HepG2 (cell line): ENCODE results near the gene SPACDR. TPM values are rescaled to one million over a fixed set of nuclear protein-coding genes. Genes with fewer than 3 reads are reported as not detected.

ENCODE experiments used
- ATAC-seq: fragments of 200-7000 bp; cut with Tn5 transposase; 3 replicates; pipeline ENCODE4 v1.9.1; 2020; ENCODE audit warnings: mild to moderate bottlenecking, moderate library complexity
- BruUV-seq: library from RNA; stranded (reverse); fragments of 400-500 nt; replicated peaks from 2 replicates; lab custom pipeline; 2021; lab: Mats Ljungman, UMichigan
- CTCF ChIA-PET: fragments of 300-600 bp; formaldehyde crosslinking; extraction: SDS; loops from one replicate; lab custom pipeline; 2021; ENCODE audit warnings: low total read pairs, inconsistent platforms, low intra/inter-chr PET ratio; lab: Yijun Ruan, JAX
- POLR2A ChIA-PET: fragments of 350-600 bp; sonication (Branson Sonifier 250); formaldehyde crosslinking; loops from one replicate; lab custom pipeline; 2020; ENCODE audit warnings: antibody characterized with exemption, inconsistent platforms; lab: Yijun Ruan, JAX
- DNase-seq: peaks from one replicate; pipeline ENCODE4 v3.0.0-alpha.2; 2015; ENCODE audit warnings: low spot score
- FAIRE-seq: peaks from 3 replicates; lab custom pipeline; 2011; peaks lifted over from hg19 to GRCh38; lab: Jason Lieb, UNC
- H2AFZ ChIP-seq: one replicate; pipeline ENCODE4 v1.6.1; 2011; ENCODE audit warnings: low read length, inconsistent platforms
- H3K27ac ChIP-seq: fragments of 300-600 bp; 3 replicates; pipeline ENCODE4 v1.8.0; 2011; ENCODE audit warnings: mixed run types, mild to moderate bottlenecking, mixed read lengths, low read length, inconsistent platforms; ENCODE audit not compliant: insufficient read depth; ENCODE audit errors: extremely low read length
- H3K27me3 ChIP-seq, 2 experiments: fragments of 200-600 bp in 1 of 2; 2 replicates in 1 of 2; 3 replicates in 1 of 2; pipeline versions ENCODE4 v1.6.0 to v1.8.0; 2011; ENCODE audit warnings: low read length in 2 of 2, mild to moderate bottlenecking in 2 of 2, moderate library complexity in 2 of 2, inconsistent platforms in 1 of 2; ENCODE audit not compliant: insufficient read depth in 2 of 2, control insufficient read depth in 1 of 2
- H3K36me3 ChIP-seq, 2 experiments: fragments of 200-600 bp in 1 of 2; replicated peaks in 1 of 2; 2 replicates in 1 of 2; 3 replicates in 1 of 2; pipeline versions ENCODE4 v1.5.1 to v1.8.0; 2011; ENCODE audit warnings: low read length in 2 of 2, inconsistent platforms in 1 of 2; ENCODE audit not compliant: insufficient read depth in 2 of 2, control insufficient read depth in 1 of 2
- H3K4me1 ChIP-seq: 2 replicates; pipeline ENCODE4 v1.5.1; 2012; ENCODE audit warnings: low read length, inconsistent platforms; ENCODE audit not compliant: insufficient read depth
- H3K4me2 ChIP-seq: 2 replicates; pipeline ENCODE4 v1.6.0; 2011; ENCODE audit warnings: low read depth, low read length, inconsistent platforms
- H3K4me3 ChIP-seq, 3 experiments: fragments of 200-600 bp in 1 of 3; sonication (generic), shearing (Covaris generic) in 1 of 3; replicated peaks in 1 of 3; 2 replicates each; pipeline ENCODE4 v1.5.1; 2011 to 2016; ENCODE audit warnings: low read length in 3 of 3, inconsistent platforms in 2 of 3, low read depth in 2 of 3, mild to moderate bottlenecking in 2 of 3, control low read depth in 1 of 3, mixed read lengths in 1 of 3; ENCODE audit not compliant: insufficient read depth in 1 of 3
- H3K79me2 ChIP-seq: one replicate; pipeline ENCODE4 v1.6.1; 2011; ENCODE audit warnings: low read length, inconsistent platforms; ENCODE audit not compliant: insufficient read depth
- H3K9ac ChIP-seq: 2 replicates; pipeline ENCODE4 v1.6.0; 2011; ENCODE audit warnings: mild to moderate bottlenecking, low read depth, low read length, inconsistent platforms; ENCODE audit not compliant: insufficient read depth
- H3K9me3 ChIP-seq: 2 replicates; pipeline ENCODE4 v1.5.1; 2012; ENCODE audit warnings: mild to moderate bottlenecking, low read length
- H4K20me1 ChIP-seq: 2 replicates; pipeline ENCODE4 v1.6.0; 2011; ENCODE audit warnings: inconsistent platforms, mild to moderate bottlenecking, low read length, moderate library complexity; ENCODE audit not compliant: insufficient read depth
- GMEB2 ChIP-seq: IDR thresholded peaks from 2 replicates; pipeline ENCODE4 v1.6.1; 2016; ENCODE audit warnings: missing biosample characterization, missing genetic modification reagents, low read depth
- HMGA1 ChIP-seq: sonication (generic); formaldehyde crosslinking; conservative IDR thresholded peaks from 2 replicates; pipeline ENCODE4 v1.4.0; 2020; ENCODE audit warnings: missing genetic modification reagents
- MYNN ChIP-seq: sonication (generic); formaldehyde crosslinking; IDR thresholded peaks from 2 replicates; pipeline ENCODE4 v1.4.0; 2020; ENCODE audit warnings: mild to moderate bottlenecking, low read depth, missing genetic modification reagents
- RBFOX2 ChIP-seq: fragments of 200-400 bp; formaldehyde crosslinking; IDR thresholded peaks from 2 replicates; pipeline ENCODE4 v1.6.1; 2017; ENCODE audit warnings: low read depth, mild to moderate bottlenecking, low read length
- RNF2 ChIP-seq: fragments of 450-650 bp; conservative IDR thresholded peaks from 2 replicates; pipeline ENCODE4 v1.6.1; 2016; ENCODE audit warnings: low read depth
- TCF12 ChIP-seq, 2 experiments: fragments of 450-650 bp in 1 of 2; sonication (generic) in 1 of 2; formaldehyde crosslinking in 1 of 2; IDR thresholded peaks; 2 replicates each; pipeline versions ENCODE4 v1.6.1 to v1.8.0; 2017 to 2022; ENCODE audit warnings: antibody characterized with exemption in 1 of 2, mild to moderate bottlenecking in 1 of 2, missing genetic modification reagents in 1 of 2, moderate library complexity in 1 of 2
- ZFP36L2 ChIP-seq: sonication (generic); formaldehyde crosslinking; IDR thresholded peaks from 2 replicates; pipeline ENCODE4 v1.4.0; 2020; ENCODE audit warnings: missing genetic modification reagents
- ZNF576 ChIP-seq: sonication (generic); formaldehyde crosslinking; IDR thresholded peaks from 2 replicates; pipeline ENCODE4 v1.4.0; 2020; ENCODE audit warnings: mild to moderate bottlenecking, missing genetic modification reagents
- WGBS: methylation state at CpG from one replicate; pipeline ENCODE4 v1.1.6; 2017; ENCODE audit warnings: low lambda C conversion rate; 5-methylcytosine and 5-hydroxymethylcytosine counted together
- in situ Hi-C: cut with HindIII; loops from 2 replicates; pipeline ENCODE4 v1.10.0; 2017; ENCODE audit warnings: low pct_unique_long_range_greater_than_20kb; ENCODE audit not compliant: extremely low pct_ligation_motif_present
- intact Hi-C: fragments of 100-400 bp; cut with micrococcal nuclease; formaldehyde crosslinking; loops from one replicate; pipeline ENCODE4 v1.10.0; 2022; ENCODE audit not compliant: unreplicated experiment
- polyA plus RNA-seq, 8 experiments: library from polyadenylated mRNA; depleted of rRNA in 3 of 8; stranded (reverse) in 7 of 8; unstranded in 1 of 8; fragments of >200 nt; fragmentation: Illumina TruSeq in 4 of 8; extraction: Trizol in 4 of 8; gene quantifications; 2 replicates each; pipeline versions ENCODE4 v1.2.1 to v1.2.3, GENCODE V29; 2011 to 2016; ENCODE audit warnings: low read depth in 4 of 8, missing spikeins in 1 of 8, mixed read lengths in 1 of 8; ENCODE audit not compliant: insufficient read depth in 1 of 8
- total RNA-seq, 5 experiments: library from RNA; depleted of rRNA; stranded (reverse); fragments of >200 nt; fragmentation: Illumina TruSeq; extraction: Trizol; gene quantifications; 2 replicates each; pipeline ENCODE4 v1.2.3, GENCODE V29; 2016; ENCODE audit warnings: low read depth in 1 of 5

Gene SPACDR
- total and polyA plus RNA-seq, 2 of the 13 experiments (the other 11 are each of a cell fraction or from before 2014, with no cell fraction given), result 0.41 TPM; not detected in 1

GRCh38 chr7:100432621-100433275 is 31.3 kb downstream of the SPACDR start (continued):
- no peak for TF ChIP-seq GMEB2
- peak; percentile 56 for TF ChIP-seq RBFOX2

GRCh38 chr7:100432053-100432452 is 32.0 kb downstream of the SPACDR start:
- peaks cover 63% of the 10 kb centered on the region for H3K4me1 ChIP-seq
- peaks cover 37% of the 10 kb centered on the region for H3K79me2 ChIP-seq
- H3K4me3 ChIP-seq, result peak overlapping the region in 1 of 3 experiments; percentile 25; a peak in 1 of 6 replicates
- peak overlapping the region; percentile 94 for H3K4me2 ChIP-seq
- H3K9me3 ChIP-seq, result no peaks in the 10 kb centered on the region
- H2AFZ ChIP-seq, result no peak overlapping the region
- H4K20me1 ChIP-seq, result no peaks in the 10 kb centered on the region; the same call in 1 of the 2 replicates
- peaks cover 5 to 30% of the 10 kb centered on the region in 2 experiments for H3K36me3 ChIP-seq
- no TSS peak for BruUV-seq
- ChIA-PET CTCF (no interaction called here), POLR2A (interaction anchor here (0.8 to 5.0 kb wide), 3 partner anchors 8 to 14 kb away, joined by 6 to 199 read pairs (median 72); no protein-coding TSS in a partner anchor)
- TF ChIP-seq MYNN (CRISPR knock-in tag), result no peak
- no peak for TF ChIP-seq ZFP36L2
- no peak for TF ChIP-seq TCF12 (IDR thresholded peaks at IDR 0.05)
- TF ChIP-seq TCF12 (CRISPR knock-in tag; IDR thresholded peaks at IDR 0.05), result no peak
- no peak for TF ChIP-seq ZNF576 (CRISPR knock-in tag)
- no peak for TF ChIP-seq RNF2
- TF ChIP-seq HMGA1 (CRISPR knock-in tag), result no peak
- no peak for FAIRE-seq
- intact Hi-C loops, result no loop called here
- DNase-seq, result no peak
- H3K27ac ChIP-seq, result peak overlapping the region; percentile 36
- peak overlapping the region; percentile 98 for H3K9ac ChIP-seq
- in situ Hi-C loops, result no loop called here
- WGBS, result 93% methylated on average over 4 of the region's 4 CpGs
- no peaks in the 10 kb centered on the region; a peak in 1 of 5 replicates for H3K27me3 ChIP-seq
- ATAC-seq, result no peak
